Measurements from ENCODE around the gene IFNLR1.

The IFNLR1 gene

GRCh38 chr1:24142546-24143534 lies 44.2 kb downstream of the IFNLR1 start, which contains the start of gene IL22RA1:
Gene IL22RA1 (minus strand): TSS chr1:24143140. CDS start chr1:24143082, 58 bp downstream.
- DNase-seq = no peak

- no peak for DNase-seq
Observed at GRCh38 chr1:24141311-24141997, 45.6 kb downstream of the IFNLR1 start.

DNA sequence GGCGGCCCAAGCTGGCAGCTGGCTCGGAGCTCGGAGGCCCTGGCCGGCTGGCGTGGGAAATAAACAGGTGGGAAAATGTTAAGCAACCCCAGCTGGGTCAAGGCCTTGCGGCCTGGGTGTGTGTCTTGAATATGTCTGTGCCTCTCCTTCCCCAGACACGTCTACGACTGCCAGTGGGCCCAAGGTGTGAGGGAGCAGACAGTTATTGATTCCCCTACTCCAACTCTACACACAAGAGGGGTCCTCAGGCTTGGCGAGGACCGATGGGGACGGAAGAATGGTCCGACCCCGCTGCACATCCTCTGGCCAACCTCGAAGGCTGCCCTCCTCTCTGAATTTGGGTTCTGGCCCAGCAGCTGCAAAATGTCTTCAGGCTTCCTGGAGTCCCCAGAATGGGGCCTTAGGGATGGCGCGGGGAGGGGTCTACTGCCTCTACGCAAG lies 46.3 kb downstream of the IFNLR1 start:
- no peak for DNase-seq

GRCh38 chr1:24139841-24140425 lies 47.2 kb downstream of the IFNLR1 start:
- DNase-seq = no peak

DNA sequence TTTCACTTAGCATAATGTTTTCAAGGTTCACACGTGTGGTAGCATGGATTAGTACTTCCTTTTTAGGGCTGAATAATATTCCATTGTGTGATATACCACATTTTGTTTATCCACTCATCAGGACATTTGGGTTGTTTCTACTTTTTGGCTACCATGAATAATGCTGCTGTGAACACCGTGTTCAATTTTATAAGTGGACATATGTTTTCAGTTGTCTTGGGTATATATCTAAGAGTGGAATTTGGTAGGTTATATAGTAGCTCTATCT lies 47.9 kb downstream of the IFNLR1 start:
- DNase-seq = no peak

- DNase-seq = no peak
Observed at GRCh38 chr1:24138476-24139221, 48.4 kb downstream of the IFNLR1 start.

GRCh38 chr1:24136956-24137539 lies 50.0 kb downstream of the IFNLR1 start:
- DNase-seq = no peak

DNA sequence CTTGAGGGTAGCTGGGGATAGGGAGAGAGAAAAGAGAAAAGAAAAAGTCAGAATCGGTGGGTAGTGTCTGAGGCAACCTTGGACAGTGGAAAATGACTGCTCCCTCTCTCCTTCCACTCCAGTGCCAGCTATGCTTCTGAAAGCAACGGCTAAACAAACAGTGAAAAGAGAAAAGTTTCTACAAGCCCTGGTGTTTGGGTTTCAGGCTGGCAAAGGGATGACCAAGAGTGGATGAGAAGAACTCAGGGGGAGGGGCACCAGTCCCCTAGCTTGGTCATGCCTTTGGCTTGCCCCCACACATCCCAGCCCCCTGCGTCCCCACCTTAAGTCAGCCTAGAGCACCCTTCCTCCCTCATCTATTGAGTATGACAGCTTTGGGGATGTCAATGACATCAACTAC lies 52.7 kb downstream of the IFNLR1 start:
- no peak for DNase-seq

- DNase-seq = no peak
Observed at GRCh38 chr1:24133819-24134218, 53.3 kb downstream of the IFNLR1 start.

- no peak for DNase-seq
Observed at GRCh38 chr1:24130385-24130784, 56.7 kb downstream of the IFNLR1 start.

GRCh38 chr1:24127801-24128363 lies 59.2 kb downstream of the IFNLR1 start:
- DNase-seq = no peak

DNA sequence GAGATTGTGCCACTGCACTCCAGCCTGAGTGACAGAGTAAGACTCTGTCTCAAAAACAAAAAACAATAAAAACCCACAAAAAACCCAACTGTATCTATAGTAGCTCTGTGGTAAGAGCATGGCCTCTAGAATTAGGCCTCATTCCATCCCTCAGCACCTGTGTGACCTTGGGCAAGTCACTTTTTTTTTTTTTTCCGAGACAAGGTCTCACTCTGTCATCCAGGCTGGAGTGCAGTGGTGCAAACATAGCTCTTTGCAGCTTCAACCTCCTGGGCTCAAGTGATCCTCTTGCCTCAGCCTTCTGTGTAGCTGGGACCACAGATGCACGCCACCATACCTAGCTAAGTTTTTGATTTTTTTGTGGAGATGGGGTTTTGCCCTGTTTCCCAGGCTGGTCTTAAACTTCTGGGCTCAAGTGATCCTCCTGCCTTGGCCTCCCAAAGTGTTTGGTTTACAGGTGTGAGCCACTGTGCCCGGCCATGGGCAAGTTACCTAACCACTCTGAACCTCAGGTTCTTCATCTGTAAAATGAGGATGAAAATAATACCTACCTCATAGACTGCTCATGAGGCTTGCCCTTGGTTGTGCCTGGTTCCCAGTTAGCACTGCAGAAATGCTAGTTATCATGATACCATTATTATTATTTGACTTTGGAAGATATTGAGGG lies 59.8 kb downstream of the IFNLR1 start:
- no peak for DNase-seq

DNA sequence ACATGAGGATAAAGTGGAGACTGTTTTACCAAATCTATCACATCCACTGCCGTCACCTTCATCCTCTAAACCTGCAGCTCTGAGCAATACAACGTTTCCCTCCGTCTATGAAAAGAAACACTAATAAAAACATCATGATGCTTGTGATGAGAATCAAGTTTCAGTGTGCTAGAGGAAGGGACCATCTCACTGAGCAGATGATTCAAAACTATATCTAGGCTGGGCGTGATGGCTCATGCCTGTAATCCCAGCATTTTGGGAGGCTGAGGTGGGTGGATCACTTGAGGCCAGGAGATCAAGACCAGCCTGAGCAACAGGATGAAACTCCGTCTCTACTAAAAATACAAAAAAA lies 60.4 kb downstream of the IFNLR1 start:
- DNase-seq = no peak

GRCh38 chr1:24126018-24126671 lies 60.9 kb downstream of the IFNLR1 start:
- no peak for DNase-seq

- DNase-seq = no peak
Observed at GRCh38 chr1:24125456-24125855, 61.6 kb downstream of the IFNLR1 start.

- no peak for DNase-seq
Observed at GRCh38 chr1:24124980-24125379, 62.1 kb downstream of the IFNLR1 start.

DNA sequence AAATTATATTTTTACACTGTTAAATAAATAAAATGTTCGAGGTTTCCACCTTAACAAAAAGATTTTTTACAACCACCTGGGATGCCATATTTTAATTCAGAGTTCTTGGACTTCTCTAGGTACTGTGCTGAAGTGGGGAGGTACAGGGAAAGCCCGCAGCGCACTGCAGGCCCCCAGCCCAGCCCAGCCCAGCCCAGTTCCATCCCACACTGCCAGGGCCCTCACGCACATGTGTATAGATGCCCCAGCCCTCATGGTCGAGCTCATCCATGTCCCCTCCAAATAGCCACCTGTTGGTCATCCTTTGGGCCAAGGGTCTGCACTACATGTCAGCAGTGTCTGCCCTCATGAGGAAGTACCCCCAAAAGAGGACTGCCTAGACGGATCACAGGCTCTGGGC lies 63.5 kb downstream of the IFNLR1 start:
- no peak for DNase-seq

GRCh38 chr1:24122776-24123175 lies 64.3 kb downstream of the IFNLR1 start:
- DNase-seq = no peak

DNA sequence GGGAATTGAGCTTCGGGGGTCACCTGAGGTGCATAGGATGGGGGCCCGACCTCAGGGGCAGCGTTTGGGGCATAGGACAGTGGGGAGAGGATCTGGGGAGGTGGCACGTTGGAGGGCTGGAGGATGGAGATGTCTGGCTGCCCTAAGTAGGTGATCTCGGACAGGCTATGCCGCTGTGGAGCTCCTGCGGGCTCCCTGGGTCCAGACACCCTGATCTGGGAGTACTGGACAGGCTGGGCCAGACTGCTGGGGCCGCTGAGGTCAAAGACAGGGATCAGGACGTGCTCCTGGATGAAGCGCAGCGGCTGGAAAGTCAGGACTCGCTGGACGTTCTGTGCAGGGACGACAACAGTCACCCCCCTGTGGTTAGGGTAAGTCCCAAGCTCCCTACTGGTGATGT lies 65.7 kb downstream of the IFNLR1 start:
- DNase-seq = no peak

DNA sequence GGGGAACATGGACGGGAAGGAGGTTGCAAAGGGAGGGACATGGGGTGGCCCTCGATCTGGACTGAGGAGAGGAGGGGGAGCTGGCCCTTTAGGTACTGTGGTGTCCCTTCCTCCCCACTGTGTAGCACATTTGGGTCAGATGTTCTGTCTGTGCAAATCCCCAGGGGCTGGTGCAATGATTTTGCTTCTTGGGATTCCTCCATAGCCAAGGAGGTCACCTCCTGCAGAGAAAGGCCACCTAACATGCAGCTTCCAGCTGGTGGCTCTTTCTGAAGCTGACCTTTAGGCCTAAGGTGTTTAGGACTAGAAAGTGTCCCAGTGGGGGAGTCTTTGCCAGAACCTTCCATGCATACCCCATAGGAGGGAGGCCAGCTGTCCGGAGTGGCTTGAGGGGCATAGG lies 66.1 kb downstream of the IFNLR1 start:
- no peak for DNase-seq

Data from stimulated activated naive CD4-positive, alpha-beta T cell treated with Interleukin-2 at 50 U/mL for 16 hours (primary cell).